Medulla oblongata (tissue), 1 donor: ENCODE measurements around the gene CACNB2.
A peak's percentile ranks its signal among the peaks of the same experiment; 100 is the strongest.

Source experiments
- DNase-seq: peaks from one replicate; pipeline ENCODE4 v3.0.0-alpha.2; 2015; ENCODE audit errors: extremely low spot score

The CACNB2 gene

GRCh38 chr10:18334116-18334867 lies 194.1 kb downstream of the CACNB2 start:
- DNase-seq, result no peak

GRCh38 chr10:18340496-18341051 lies 200.3 kb downstream of the CACNB2 start:
- no peak for DNase-seq

- DNase-seq, result no peak
These were observed 200.8 kb downstream of the CACNB2 start for GRCh38 chr10:18341055-18341454.

- DNase-seq, result no peak
These were observed 203.3 kb downstream of the CACNB2 start for GRCh38 chr10:18343573-18343972.

- DNase-seq, result no peak
These were observed 205.1 kb downstream of the CACNB2 start for GRCh38 chr10:18345308-18345707.

GRCh38 chr10:18350340-18350739 lies 210.1 kb downstream of the CACNB2 start:
- no peak for DNase-seq

GRCh38 chr10:18351421-18351820 lies 211.2 kb downstream of the CACNB2 start:
- no peak for DNase-seq

GRCh38 chr10:18352175-18352574 lies 212.0 kb downstream of the CACNB2 start:
- no peak for DNase-seq

- DNase-seq, result no peak
These were observed 219.6 kb downstream of the CACNB2 start for GRCh38 chr10:18359812-18360211.

GRCh38 chr10:18362892-18363291 lies 222.7 kb downstream of the CACNB2 start:
- DNase-seq, result no peak

GRCh38 chr10:18364987-18365775 lies 225.0 kb downstream of the CACNB2 start:
- no peak for DNase-seq

GRCh38 chr10:18367840-18368239 lies 227.6 kb downstream of the CACNB2 start:
- no peak for DNase-seq

- DNase-seq, result no peak
These were observed 228.0 kb downstream of the CACNB2 start for GRCh38 chr10:18368273-18368672.

- no peak for DNase-seq
These were observed 228.5 kb downstream of the CACNB2 start for GRCh38 chr10:18368682-18369081.

GRCh38 chr10:18369859-18370473 lies 229.7 kb downstream of the CACNB2 start:
- no peak for DNase-seq

GRCh38 chr10:18376650-18377049 lies 236.4 kb downstream of the CACNB2 start:
- no peak for DNase-seq

- no peak for DNase-seq
These were observed 237.7 kb downstream of the CACNB2 start for GRCh38 chr10:18377898-18378297.

- DNase-seq, result peak; percentile 66
These were observed 238.5 kb downstream of the CACNB2 start for GRCh38 chr10:18378766-18379165.

GRCh38 chr10:18381679-18382078 lies 241.5 kb downstream of the CACNB2 start:
- DNase-seq, result no peak

- no peak for DNase-seq
These were observed 257.7 kb downstream of the CACNB2 start for GRCh38 chr10:18397906-18398305.

GRCh38 chr10:18399158-18399557 lies 258.9 kb downstream of the CACNB2 start:
- DNase-seq, result no peak

- DNase-seq, result peak; percentile 31
These were observed 260.1 kb downstream of the CACNB2 start for GRCh38 chr10:18400201-18400905.
